ENCODE results near the gene PCDHB2.

PCDHB2 gene

GRCh38 chr5:141094481-141095262 is at the start of gene PCDHB2:
Gene PCDHB2, plus strand, starts transcription at chr5:141094615. Its CDS starts 176 bp downstream, at chr5:141094791.
- H3F3A ChIP-seq (ENCODE audit: insufficient read depth, low read length) = no peaks in the 10 kb centered on the region
- peak; percentile 58 for TF ChIP-seq CTCF (IDR thresholded peaks at IDR 0.05; ENCODE audit: low read length)
- no peak for TF ChIP-seq EZH2 (optimal IDR thresholded peaks at IDR 0.05; ENCODE audit: low read depth, low read length)
- no peak for TF ChIP-seq EZH2phosphoT487 (IDR thresholded peaks at IDR 0.05; ENCODE audit: low read length)
- H3K9me3 ChIP-seq (replicated peaks; ENCODE audit: insufficient read depth, low read length) = no peaks in the 10 kb centered on the region
- peak within 1 kb of the TSS; percentile 4; the same call in 1 of the 2 replicates for H3K4me2 ChIP-seq (ENCODE audit: low read depth, low read length)
- H3K79me2 ChIP-seq (ENCODE audit: low read length) = no peaks in the 10 kb centered on the region
- peak; percentile 70 for DNase-seq
- H3K27ac ChIP-seq (ENCODE audit: low read length) = no peak within 1 kb of the TSS
- H3K4me1 ChIP-seq (ENCODE audit: low read length) = no peaks in the 10 kb centered on the region
- H3K36me3 ChIP-seq (replicated peaks; ENCODE audit: insufficient read depth, low read length) = no peaks in the 10 kb centered on the region
- H3K9me2 ChIP-seq (replicated peaks; ENCODE audit: insufficient read depth, low read length) = no peaks in the 10 kb centered on the region
- no peaks in the 10 kb centered on the region for H4K20me1 ChIP-seq (ENCODE audit: insufficient read depth, low read length)
- peak within 1 kb of the TSS; percentile 46 for H2AFZ ChIP-seq (ENCODE audit: low read length)
- peak within 1 kb of the TSS; percentile 22; the same call in 1 of the 2 replicates for H3K9ac ChIP-seq (ENCODE audit: low read length)
- peak within 1 kb of the TSS; percentile 50 for H3K4me3 ChIP-seq (ENCODE audit: low read length)
- H3K27me3 ChIP-seq (replicated peaks; ENCODE audit: insufficient read depth, low read length) = no peaks in the 10 kb centered on the region

GRCh38 chr5:141050622-141051520 is 43.5 kb upstream of the PCDHB2 start, which contains the start of gene PCDHB1:
Gene PCDHB1, plus strand, starts transcription at chr5:141051374. Its CDS starts 97 bp downstream, at chr5:141051471.
- TF ChIP-seq EZH2 (optimal IDR thresholded peaks at IDR 0.05; ENCODE audit: low read depth, low read length) (no peak), CTCF (IDR thresholded peaks at IDR 0.05; ENCODE audit: low read length) (no peak), EZH2phosphoT487 (IDR thresholded peaks at IDR 0.05; ENCODE audit: low read length) (no peak)
- no peaks in the 10 kb centered on the region for H3K27me3 ChIP-seq (replicated peaks; ENCODE audit: insufficient read depth, low read length)
- DNase-seq = no peak
- H3K27ac ChIP-seq (ENCODE audit: low read length) = no peak within 1 kb of the TSS
- H3F3A ChIP-seq (ENCODE audit: insufficient read depth, low read length) = no peaks in the 10 kb centered on the region
- no peaks in the 10 kb centered on the region for H3K4me1 ChIP-seq (ENCODE audit: low read length)
- H3K36me3 ChIP-seq (replicated peaks; ENCODE audit: insufficient read depth, low read length) = no peaks in the 10 kb centered on the region
- no peak within 1 kb of the TSS for H3K4me2 ChIP-seq (ENCODE audit: low read depth, low read length)
- no peaks in the 10 kb centered on the region for H3K79me2 ChIP-seq (ENCODE audit: low read length)
- no peaks in the 10 kb centered on the region for H3K9me3 ChIP-seq (replicated peaks; ENCODE audit: insufficient read depth, low read length)
- no peak within 1 kb of the TSS for H2AFZ ChIP-seq (ENCODE audit: low read length)
- H3K9ac ChIP-seq (ENCODE audit: low read length) = no peak within 1 kb of the TSS
- H3K4me3 ChIP-seq (ENCODE audit: low read length) = no peak within 1 kb of the TSS
- H4K20me1 ChIP-seq (ENCODE audit: insufficient read depth, low read length) = no peaks in the 10 kb centered on the region
- no peaks in the 10 kb centered on the region for H3K9me2 ChIP-seq (replicated peaks; ENCODE audit: insufficient read depth, low read length)

- Histone ChIP-seq H3K27ac (ENCODE audit: low read length) (no peak overlapping the region), H3K4me1 (ENCODE audit: low read length) (no peaks in the 10 kb centered on the region), H3K4me2 (ENCODE audit: low read depth, low read length) (no peak overlapping the region), H3K27me3 (replicated peaks; ENCODE audit: insufficient read depth, low read length) (no peaks in the 10 kb centered on the region), H3K79me2 (ENCODE audit: low read length) (no peaks in the 10 kb centered on the region), H2AFZ (ENCODE audit: low read length) (no peak overlapping the region), H3K9me2 (replicated peaks; ENCODE audit: insufficient read depth, low read length) (no peaks in the 10 kb centered on the region), H3K9me3 (replicated peaks; ENCODE audit: insufficient read depth, low read length) (no peaks in the 10 kb centered on the region), H3F3A (ENCODE audit: insufficient read depth, low read length) (no peaks in the 10 kb centered on the region), H3K36me3 (replicated peaks; ENCODE audit: insufficient read depth, low read length) (no peaks in the 10 kb centered on the region), H3K4me3 (ENCODE audit: low read length) (no peak overlapping the region), H4K20me1 (ENCODE audit: insufficient read depth, low read length) (no peaks in the 10 kb centered on the region), H3K9ac (ENCODE audit: low read length) (no peak overlapping the region)
- no peak for DNase-seq
- TF ChIP-seq EZH2 (optimal IDR thresholded peaks at IDR 0.05; ENCODE audit: low read depth, low read length) = no peak
Observed at GRCh38 chr5:141051521-141051866, 42.9 kb upstream of the PCDHB2 start.

Data from MM.1S (cell line).